Effector memory CD4-positive, alpha-beta T cell (primary cell): ENCODE data around the gene GALNT7.

ENCODE experiments used
- DNase-seq, 3 donors: peaks; one replicate each; pipeline ENCODE4 v3.0.0-alpha.2; 2020
- H3K27ac ChIP-seq: 2 replicates; pipeline ENCODE4 v1.7.0; 2013; ENCODE audit warnings: mild to moderate bottlenecking, low read length, moderate library complexity; ENCODE audit not compliant: insufficient read depth, poor library complexity, severe bottlenecking
- H3K27me3 ChIP-seq: replicated peaks from 2 replicates; pipeline ENCODE4 v1.7.0; 2013; ENCODE audit warnings: mild to moderate bottlenecking, low read length; ENCODE audit not compliant: insufficient read depth, control insufficient read depth, poor library complexity, severe bottlenecking
- H3K36me3 ChIP-seq: 2 replicates; pipeline ENCODE4 v1.7.0; 2013; ENCODE audit warnings: mild to moderate bottlenecking, low read length, moderate library complexity; ENCODE audit not compliant: control insufficient read depth, insufficient read depth
- H3K4me1 ChIP-seq: 2 replicates; pipeline ENCODE4 v1.7.0; 2013; ENCODE audit warnings: low read length, mild to moderate bottlenecking; ENCODE audit not compliant: control insufficient read depth, insufficient read depth, poor library complexity, severe bottlenecking
- H3K4me3 ChIP-seq: 2 replicates; pipeline ENCODE4 v1.7.0; 2013; ENCODE audit warnings: low read length, low read depth, mild to moderate bottlenecking; ENCODE audit not compliant: insufficient read depth, poor library complexity, severe bottlenecking
- H3K9me3 ChIP-seq: 2 replicates; pipeline ENCODE4 v1.7.0; 2013; ENCODE audit warnings: mild to moderate bottlenecking, low read length, moderate library complexity; ENCODE audit not compliant: control insufficient read depth

Gene GALNT7

DNA sequence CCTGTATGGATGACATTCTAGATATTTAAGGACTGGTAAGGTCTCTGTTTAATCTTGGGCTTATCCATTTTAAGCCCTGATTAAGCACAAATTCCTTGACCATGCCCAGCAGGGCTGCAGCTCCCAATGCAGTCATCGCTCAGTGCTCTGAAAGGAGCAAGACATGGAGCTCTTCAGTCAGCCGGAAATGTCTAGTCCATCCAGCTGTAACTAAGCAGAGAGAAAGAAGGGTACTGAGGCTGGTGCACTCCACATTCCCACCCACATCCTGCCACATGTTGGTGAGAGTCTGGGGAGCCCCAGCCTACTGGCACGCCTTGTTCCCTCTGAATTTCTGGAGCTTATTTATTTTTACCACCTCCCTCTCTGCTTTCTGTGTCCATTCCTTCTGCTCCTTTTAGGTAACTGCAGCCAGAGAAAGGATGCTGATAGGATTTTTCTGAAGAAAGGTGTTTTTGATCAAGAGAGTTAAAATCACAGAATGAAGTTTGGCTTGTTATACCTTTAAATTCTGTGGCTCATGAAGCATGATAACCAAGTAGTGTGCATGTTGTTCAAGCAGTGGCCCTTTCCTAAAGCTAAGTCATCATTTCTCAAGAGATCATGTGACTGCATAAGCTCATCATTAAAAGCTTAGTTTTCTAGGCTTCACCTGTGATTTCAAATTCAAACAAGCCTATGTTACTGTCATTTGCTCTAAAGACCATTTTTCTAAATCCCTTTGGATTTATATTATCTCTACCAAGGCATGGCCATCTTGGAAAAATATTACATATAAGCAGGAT lies 74.0 kb downstream of the GALNT7 start:
- Histone ChIP-seq H3K4me1 (peaks cover 4% of the 10 kb centered on the region), H3K36me3 (no peaks in the 10 kb centered on the region), H3K27ac (no peak overlapping the region), H3K4me3 (no peak overlapping the region), H3K27me3 (no peaks in the 10 kb centered on the region), H3K9me3 (no peaks in the 10 kb centered on the region)
- no peak for DNase-seq

- H3K36me3 ChIP-seq: no peaks in the 10 kb centered on the region
- no peak overlapping the region for H3K27ac ChIP-seq
- no peaks in the 10 kb centered on the region for H3K27me3 ChIP-seq
- H3K4me3 ChIP-seq: no peak overlapping the region
- no peaks in the 10 kb centered on the region for H3K9me3 ChIP-seq
- no peak for DNase-seq
- peaks cover 4% of the 10 kb centered on the region for H3K4me1 ChIP-seq
These were observed 74.7 kb downstream of the GALNT7 start for GRCh38 chr4:173243321-173243720.

DNA sequence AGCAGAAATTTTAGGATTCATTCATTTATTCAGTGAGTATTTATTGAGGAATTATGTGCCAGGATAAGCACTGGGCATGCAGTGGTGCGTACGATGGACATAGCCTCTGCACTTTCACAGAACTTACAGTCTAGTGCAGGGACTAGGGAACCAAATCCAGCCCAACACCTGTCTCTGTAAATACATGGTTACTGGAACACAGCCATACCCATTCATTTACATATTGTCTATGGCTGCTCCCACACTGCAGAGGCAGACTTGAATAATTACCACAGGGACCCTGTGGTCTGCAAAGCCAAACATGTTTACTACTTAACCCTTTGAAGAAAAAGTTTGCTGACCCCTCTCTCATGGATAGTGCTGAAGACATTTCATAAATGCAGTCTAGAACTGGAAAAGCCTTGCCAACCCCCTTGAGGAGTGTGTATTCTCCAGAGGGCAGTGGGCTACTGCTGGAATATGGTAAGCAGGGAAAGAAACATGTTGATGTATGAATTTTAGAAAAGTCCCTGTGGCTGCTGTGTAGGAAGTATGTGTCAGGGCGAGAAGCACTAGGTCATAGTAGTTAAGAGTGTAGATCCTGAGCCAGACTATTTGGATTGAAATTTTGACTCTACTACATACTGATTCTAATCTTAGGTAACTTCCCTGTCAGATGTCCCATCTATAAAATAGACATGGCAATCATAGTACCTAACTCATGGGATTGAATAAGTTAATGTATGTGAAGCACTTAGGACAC lies 75.5 kb downstream of the GALNT7 start:
- H3K4me3 ChIP-seq: no peak overlapping the region
- no peaks in the 10 kb centered on the region for H3K36me3 ChIP-seq
- DNase-seq: no peak
- H3K4me1 ChIP-seq: peaks cover 4% of the 10 kb centered on the region
- no peaks in the 10 kb centered on the region for H3K27me3 ChIP-seq
- H3K27ac ChIP-seq: no peak overlapping the region
- no peaks in the 10 kb centered on the region for H3K9me3 ChIP-seq

DNA sequence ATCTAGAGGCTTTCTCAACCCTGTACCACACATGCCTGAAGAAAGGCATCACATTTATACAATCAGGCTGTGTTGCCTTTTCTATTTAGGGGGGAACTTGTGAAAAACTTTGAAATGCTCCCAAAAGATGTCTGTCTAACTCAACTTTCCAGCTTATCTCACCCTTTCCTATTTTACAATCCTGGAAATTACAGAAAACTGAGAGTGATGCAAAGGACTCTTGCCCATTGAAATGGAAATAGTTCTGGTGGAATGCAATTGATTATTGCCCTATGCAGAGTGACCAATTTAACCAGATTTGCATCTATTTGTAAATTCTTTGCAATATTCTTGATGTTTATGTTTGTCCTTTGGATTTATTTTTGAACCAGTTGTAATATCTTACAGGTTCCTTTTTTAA lies 77.3 kb downstream of the GALNT7 start:
- no peak for DNase-seq
- H3K4me3 ChIP-seq: no peak overlapping the region
- H3K4me1 ChIP-seq: peaks cover 4% of the 10 kb centered on the region
- H3K9me3 ChIP-seq: no peaks in the 10 kb centered on the region
- no peaks in the 10 kb centered on the region for H3K27me3 ChIP-seq
- H3K27ac ChIP-seq: no peak overlapping the region
- H3K36me3 ChIP-seq: no peaks in the 10 kb centered on the region

GRCh38 chr4:173246719-173247118 lies 78.1 kb downstream of the GALNT7 start:
- H3K9me3 ChIP-seq: no peaks in the 10 kb centered on the region
- H3K27ac ChIP-seq: no peak overlapping the region
- no peaks in the 10 kb centered on the region for H3K36me3 ChIP-seq
- no peak overlapping the region for H3K4me3 ChIP-seq
- peaks cover 4% of the 10 kb centered on the region for H3K4me1 ChIP-seq
- no peak for DNase-seq
- no peaks in the 10 kb centered on the region for H3K27me3 ChIP-seq

DNA sequence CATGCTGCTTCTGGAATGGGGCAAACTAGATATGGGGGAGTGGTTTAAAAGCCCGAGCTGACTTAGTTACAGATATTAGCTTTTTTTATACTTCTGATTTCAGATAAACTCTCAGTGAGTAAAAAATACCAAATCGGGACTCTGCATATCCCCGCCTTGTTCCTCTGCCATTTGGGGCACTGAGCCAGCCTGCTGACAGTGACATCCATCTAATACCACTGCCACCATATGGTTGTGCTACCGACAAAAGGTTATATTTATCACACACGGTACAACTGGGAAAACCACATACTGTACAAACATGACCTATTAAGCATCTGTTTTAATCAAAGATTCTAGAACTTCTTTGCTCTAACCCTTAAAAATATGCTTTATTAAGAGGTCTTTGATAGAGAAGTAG lies 78.7 kb downstream of the GALNT7 start:
- H3K9me3 ChIP-seq: no peaks in the 10 kb centered on the region
- H3K36me3 ChIP-seq: no peaks in the 10 kb centered on the region
- no peak overlapping the region for H3K4me3 ChIP-seq
- no peak overlapping the region for H3K27ac ChIP-seq
- no peaks in the 10 kb centered on the region for H3K27me3 ChIP-seq
- no peak for DNase-seq
- peaks cover 4% of the 10 kb centered on the region for H3K4me1 ChIP-seq

DNA sequence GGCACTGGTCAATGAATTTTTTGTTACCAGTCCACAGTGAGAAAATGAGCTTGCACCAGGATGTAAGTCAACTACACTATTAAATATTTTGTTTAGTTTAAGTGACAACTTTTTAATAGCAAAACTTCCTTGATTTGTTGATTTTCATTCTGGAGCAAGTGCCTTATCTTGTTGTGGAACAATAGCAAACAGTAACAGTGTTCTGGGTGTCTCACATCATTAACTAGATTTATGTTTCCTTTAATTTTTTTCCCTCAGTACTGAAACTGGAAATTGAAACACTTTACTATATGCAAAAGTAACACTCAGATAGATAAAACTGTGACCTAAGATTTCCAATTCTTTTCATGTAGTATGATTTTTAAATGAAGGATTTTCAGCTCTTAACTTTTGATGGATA lies 80.1 kb downstream of the GALNT7 start:
- Histone ChIP-seq H3K9me3 (no peaks in the 10 kb centered on the region), H3K4me3 (no peak overlapping the region), H3K27me3 (no peaks in the 10 kb centered on the region), H3K27ac (no peak overlapping the region), H3K36me3 (no peaks in the 10 kb centered on the region), H3K4me1 (no peaks in the 10 kb centered on the region)
- no peak for DNase-seq

DNA sequence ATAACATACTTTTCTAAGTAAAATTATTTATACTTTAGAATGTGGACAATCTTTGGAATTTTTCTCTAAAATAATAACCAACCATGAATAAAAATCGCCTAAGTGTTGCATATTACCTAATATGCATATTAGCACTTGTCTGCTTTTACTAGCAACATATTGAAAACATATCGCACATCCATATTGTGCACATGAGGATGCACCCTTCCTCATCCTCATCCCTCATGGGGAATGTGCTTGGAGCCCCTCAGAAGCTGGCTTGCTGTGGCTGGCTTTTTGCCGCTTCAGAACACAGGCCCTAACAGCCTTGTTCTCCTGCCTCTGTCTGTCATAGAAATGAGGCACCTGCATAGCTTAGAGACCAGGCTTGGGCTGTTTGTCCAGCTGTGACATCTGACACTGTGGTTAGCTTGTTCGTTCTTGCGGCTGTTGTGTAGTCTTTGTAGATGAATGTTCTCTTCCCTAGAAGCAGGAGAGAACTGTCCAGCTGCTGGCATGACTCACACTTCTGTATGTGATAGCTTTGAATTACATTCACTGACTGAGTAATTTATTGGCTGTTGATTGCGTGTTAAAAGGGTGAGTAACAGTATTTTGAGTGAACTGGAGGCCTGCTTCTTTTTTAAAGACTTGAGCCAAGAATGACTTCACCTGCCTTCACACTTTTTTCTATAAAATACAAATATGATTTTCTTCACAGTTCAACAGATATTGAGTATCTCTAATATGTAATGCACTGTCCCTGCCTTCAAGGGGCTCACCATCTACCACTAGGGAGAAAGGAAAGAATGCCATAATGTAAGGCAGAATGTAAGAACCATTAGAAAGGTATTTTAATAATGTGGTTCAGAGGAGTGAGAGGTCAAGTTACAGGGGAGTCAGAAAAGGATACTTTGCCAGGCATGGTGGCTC lies 83.7 kb downstream of the GALNT7 start:
- Histone ChIP-seq H3K4me3 (no peak overlapping the region), H3K27ac (no peak overlapping the region)

GRCh38 chr4:173253561-173253960 lies 85.0 kb downstream of the GALNT7 start:
- Histone ChIP-seq H3K4me1 (no peaks in the 10 kb centered on the region), H3K4me3 (no peak overlapping the region), H3K9me3 (no peaks in the 10 kb centered on the region), H3K27ac (no peak overlapping the region), H3K27me3 (no peaks in the 10 kb centered on the region), H3K36me3 (no peaks in the 10 kb centered on the region)
- no peak for DNase-seq

More for the DNA sequence above, 83.7 kb downstream of the GALNT7 start:
- Histone ChIP-seq H3K4me1 (no peaks in the 10 kb centered on the region), H3K27me3 (no peaks in the 10 kb centered on the region), H3K36me3 (no peaks in the 10 kb centered on the region), H3K9me3 (no peaks in the 10 kb centered on the region)
- DNase-seq: no peak
